ENCODE data around the gene ETS1.

- no peak for TF ChIP-seq CTCF (IDR thresholded peaks at IDR 0.05)
- no peak for TF ChIP-seq EP300 (IDR thresholded peaks at IDR 0.05; ENCODE audit: low read depth)
- TF ChIP-seq POLR2A (IDR thresholded peaks at IDR 0.05): no peak
- TF ChIP-seq POLR2AphosphoS5 (IDR thresholded peaks at IDR 0.05): no peak
These were observed 54.7 kb downstream of the ETS1 start for GRCh38 chr11:128532572-128533091.

All from transverse colon (tissue), 4 donors.